Lower lobe of right lung (tissue), 2 donors: ENCODE data around the gene EIF2AK2. TPM values are rescaled to one million over a fixed set of nuclear protein-coding genes. Genes with fewer than 3 reads are reported as not detected.
A peak's percentile ranks its signal among the peaks of the same experiment; 100 is the strongest.

Experiments
- ATAC-seq, 2 donors: fragments of 200-7000 bp; cut with Tn5 transposase; one replicate each; pipeline ENCODE4 v1.9.1; 2020 to 2022; ENCODE audit warnings: mild to moderate bottlenecking in 2 of 2, moderate library complexity in 2 of 2
- DNase-seq: peaks from one replicate; pipeline ENCODE4 v3.0.0-alpha.2; 2020
- H3K27ac ChIP-seq: fragments of 200-600 bp; one replicate; pipeline ENCODE4 v1.8.0; 2022
- H3K27me3 ChIP-seq: fragments of 200-600 bp; one replicate; pipeline ENCODE4 v1.8.0; 2022; ENCODE audit warnings: low read depth
- H3K36me3 ChIP-seq: fragments of 200-600 bp; one replicate; pipeline ENCODE4 v1.8.0; 2022; ENCODE audit warnings: mild to moderate bottlenecking
- H3K4me1 ChIP-seq: fragments of 200-600 bp; one replicate; pipeline ENCODE4 v1.8.0; 2022
- H3K4me3 ChIP-seq: fragments of 200-600 bp; one replicate; pipeline ENCODE4 v1.8.0; 2022; ENCODE audit warnings: mild to moderate bottlenecking
- H3K9me3 ChIP-seq: fragments of 200-600 bp; one replicate; pipeline ENCODE4 v1.8.0; 2022
- CTCF ChIP-seq: fragments of 200-600 bp; IDR thresholded peaks from one replicate; pipeline ENCODE4 v1.8.0; 2022; ENCODE audit warnings: antibody characterized with exemption, mild to moderate bottlenecking
- intact Hi-C: fragments of 100-400 bp; cut with DNase I; formaldehyde crosslinking; loops from one replicate; pipeline ENCODE4 v1.11.0; 2022
- total RNA-seq: library from RNA; stranded (reverse); fragmentation: NEBNext Ultra II Directional; extraction: Animal tissue kit (Norgen Biotek cat#: 25700); gene quantifications from one replicate; pipeline ENCODE4 v1.2.1, GENCODE V29; 2021
- donor health status: DM: no; HTN: yes; CAD: no; lungs with severe emphysema.

The EIF2AK2 gene
- total RNA-seq, 1 donor from 2014 or later, result 69.2 TPM

- H3K9me3 ChIP-seq, result no peaks in the 10 kb centered on the region
- ATAC-seq (no peak), DNase-seq (no peak)
- H3K27ac ChIP-seq, result no peak overlapping the region
- intact Hi-C loops, result no loop called here
- no peaks in the 10 kb centered on the region for H3K4me1 ChIP-seq
- H3K36me3 ChIP-seq, result no peaks in the 10 kb centered on the region
- H3K4me3 ChIP-seq, result no peak overlapping the region
- TF ChIP-seq CTCF, result no peak
- H3K27me3 ChIP-seq, result no peaks in the 10 kb centered on the region
Measured at GRCh38 chr2:37167636-37168180, 10.9 kb upstream of the EIF2AK2 start.

GRCh38 chr2:37164757-37165156, 8.0 kb upstream of the EIF2AK2 start:
- Histone ChIP-seq H3K27ac (no peak overlapping the region), H3K4me1 (no peaks in the 10 kb centered on the region), H3K9me3 (no peaks in the 10 kb centered on the region), H3K4me3 (no peak overlapping the region), H3K27me3 (no peaks in the 10 kb centered on the region), H3K36me3 (no peaks in the 10 kb centered on the region)
- TF ChIP-seq CTCF, result no peak
- ATAC-seq, result no peak
- intact Hi-C loops, result no loop called here
- DNase-seq, result no peak

GRCh38 chr2:37156071-37156856, 516 bp downstream of the EIF2AK2 start:
- ATAC-seq (peak; percentile 67 to 71), DNase-seq (peak; percentile 63)
- Histone ChIP-seq H3K4me1 (peaks cover 25% of the 10 kb centered on the region), H3K9me3 (no peaks in the 10 kb centered on the region), H3K27ac (peak overlapping the region; percentile 95), H3K4me3 (peak overlapping the region; percentile 75), H3K36me3 (peaks cover 13% of the 10 kb centered on the region), H3K27me3 (no peaks in the 10 kb centered on the region)
- TF ChIP-seq CTCF, result no peak
- intact Hi-C loops, result no loop called here

GRCh38 chr2:37154785-37155184, 2.0 kb downstream of the EIF2AK2 start:
- H3K27me3 ChIP-seq, result no peaks in the 10 kb centered on the region
- TF ChIP-seq CTCF, result no peak
- H3K36me3 ChIP-seq, result peaks cover 13% of the 10 kb centered on the region
- intact Hi-C loops, result no loop called here
- no peak overlapping the region for H3K4me3 ChIP-seq
- DNase-seq (no peak), ATAC-seq (no peak)
- no peaks in the 10 kb centered on the region for H3K9me3 ChIP-seq
- H3K27ac ChIP-seq, result no peak overlapping the region
- peaks cover 33% of the 10 kb centered on the region for H3K4me1 ChIP-seq

GRCh38 chr2:37153224-37153623, 3.6 kb downstream of the EIF2AK2 start:
- peaks cover 20% of the 10 kb centered on the region for H3K36me3 ChIP-seq
- TF ChIP-seq CTCF, result no peak
- no peak for ATAC-seq
- H3K9me3 ChIP-seq, result no peaks in the 10 kb centered on the region
- DNase-seq, result no peak
- no peak overlapping the region for H3K27ac ChIP-seq
- H3K4me1 ChIP-seq, result peaks cover 33% of the 10 kb centered on the region
- no peaks in the 10 kb centered on the region for H3K27me3 ChIP-seq
- no peak overlapping the region for H3K4me3 ChIP-seq
- intact Hi-C loops, result no loop called here
